T-cell (primary cell): ENCODE results near the gene ANKRD13A. TPM values are rescaled to one million over a fixed set of nuclear protein-coding genes. Genes with fewer than 3 reads are reported as not detected.

Experiments used
- ATAC-seq, 4 experiments: fragments of 200-7000 bp in 3 of 4; fragments of 150-1000 bp in 1 of 4; cut with Tn5 transposase; replicated peaks in 1 of 4; 1 replicate in 3 of 4; 2 replicates in 1 of 4; pipeline ENCODE4 v1.10.0; 2021; ENCODE audit warnings: moderate library complexity in 3 of 4, mild to moderate bottlenecking in 2 of 4, moderate number of reproducible peaks in 1 of 4
- CTCF ChIA-PET, 2 donors: fragments of 300-600 bp; sonication (Branson Sonifier 250); formaldehyde crosslinking; loops; one replicate each; lab custom pipeline; 2022; ENCODE audit warnings: antibody characterized with exemption in 2 of 2; lab: Charles Lee
- POLR2A ChIA-PET, 2 donors: fragments of 300-600 bp; sonication (Branson Sonifier 250); formaldehyde crosslinking; loops; one replicate each; lab custom pipeline; 2022; ENCODE audit warnings: antibody characterized with exemption in 2 of 2; lab: Charles Lee
- DNase-seq, 35 experiments: peaks; one replicate each; pipeline versions ENCODE4 v3.0.0 to v3.0.0-alpha.2; 2013 to 2023
- H3K27ac ChIP-seq: one replicate; pipeline ENCODE4 v1.5.1; 2013; ENCODE audit warnings: low read length
- H3K27me3 ChIP-seq, 2 experiments: replicated peaks in 1 of 2; 1 replicate in 1 of 2; 2 replicates in 1 of 2; pipeline versions ENCODE4 v1.6.1 to v1.7.0; 2013; ENCODE audit warnings: low read length in 1 of 2, mixed read lengths in 1 of 2; ENCODE audit not compliant: control insufficient read depth in 2 of 2, insufficient read depth in 2 of 2; ENCODE audit errors: extremely low read depth in 1 of 2
- H3K36me3 ChIP-seq, 2 donors: 1 replicate in 1 of 2; 2 replicates in 1 of 2; pipeline versions ENCODE4 v1.6.1 to v1.7.0; 2013; ENCODE audit warnings: low read length in 1 of 2; ENCODE audit not compliant: control insufficient read depth in 2 of 2, insufficient read depth in 1 of 2; ENCODE audit errors: extremely low read depth in 1 of 2
- H3K4me1 ChIP-seq, 2 experiments: 1 replicate in 1 of 2; 2 replicates in 1 of 2; pipeline versions ENCODE4 v1.6.1 to v1.7.0; 2013; ENCODE audit warnings: low read length in 2 of 2, mixed read lengths in 1 of 2; ENCODE audit not compliant: insufficient read depth in 2 of 2, control insufficient read depth in 1 of 2; ENCODE audit errors: extremely low read depth in 1 of 2
- H3K4me3 ChIP-seq, 2 donors: 1 replicate in 1 of 2; 2 replicates in 1 of 2; pipeline versions ENCODE4 v1.5.1 to v1.7.0; 2013; ENCODE audit warnings: mild to moderate bottlenecking in 2 of 2, low read length in 1 of 2, moderate library complexity in 1 of 2; ENCODE audit not compliant: control insufficient read depth in 1 of 2; ENCODE audit errors: extremely low read depth in 1 of 2
- H3K9me3 ChIP-seq: 2 replicates; pipeline ENCODE4 v1.7.0; 2013
- H3K27ac Mint-ChIP-seq, 2 donors: one replicate each; pipeline ENCODE4 v1.8.0; 2020 to 2021; ENCODE audit warnings: mild to moderate bottlenecking in 2 of 2, mixed read lengths in 2 of 2
- H3K27me3 Mint-ChIP-seq, 2 donors: one replicate each; pipeline ENCODE4 v1.8.0; 2021 to 2022; ENCODE audit warnings: mixed read lengths in 2 of 2
- H3K36me3 Mint-ChIP-seq: one replicate; pipeline ENCODE4 v1.8.0; 2021; ENCODE audit warnings: mixed read lengths
- H3K4me1 Mint-ChIP-seq, 3 donors: one replicate each; pipeline ENCODE4 v1.8.0; 2020 to 2022; ENCODE audit warnings: mixed read lengths in 3 of 3, mild to moderate bottlenecking in 1 of 3
- H3K4me3 Mint-ChIP-seq, 3 donors: one replicate each; pipeline ENCODE4 v1.8.0; 2020 to 2022; ENCODE audit warnings: mild to moderate bottlenecking in 3 of 3, mixed read lengths in 3 of 3, moderate library complexity in 3 of 3
- H3K9me3 Mint-ChIP-seq, 3 donors: one replicate each; pipeline ENCODE4 v1.8.0; 2020 to 2022; ENCODE audit warnings: mixed read lengths in 3 of 3
- WGBS: methylation state at CpG from one replicate; pipeline ENCODE4 v1.1.5; 2013; ENCODE audit warnings: missing lambda C conversion rate; ENCODE audit not compliant: insufficient coverage; 5-methylcytosine and 5-hydroxymethylcytosine counted together
- total RNA-seq, 35 experiments: library from RNA in 6 of 35; stranded (reverse) in 6 of 35; fragments of 120-200 nt in 1 of 35; gene quantifications; one replicate each; pipeline versions ENCODE4 v1.2.1 to v1.2.4 and lab custom pipeline; 2013 to 2026

Gene ANKRD13A
- total RNA-seq, 5 donors from 2014 or later (not counting 1 experiment from before 2014, with no cell fraction given), result 63.8 to 87.0 (median 76.8) TPM

DNA sequence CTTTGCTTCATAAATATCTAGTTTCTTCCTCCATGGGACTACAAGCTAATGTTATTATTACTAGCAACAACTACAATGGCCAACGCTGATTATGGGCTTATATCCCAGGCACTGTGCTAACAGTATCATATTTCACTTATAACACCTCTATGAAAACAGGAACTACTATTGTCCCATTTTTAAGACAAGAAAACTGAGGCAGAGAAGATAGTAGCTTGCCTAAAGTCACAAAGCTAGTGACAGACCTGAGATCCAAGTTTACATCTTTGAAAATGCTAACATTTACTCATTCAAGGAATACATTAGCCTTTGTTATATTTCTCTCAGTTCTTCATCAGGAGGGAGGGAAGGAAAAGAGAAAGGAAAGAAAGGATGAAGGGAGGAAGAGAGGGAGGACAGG, 35.9 kb upstream of the ANKRD13A start:
- no peak for ATAC-seq

DNA sequence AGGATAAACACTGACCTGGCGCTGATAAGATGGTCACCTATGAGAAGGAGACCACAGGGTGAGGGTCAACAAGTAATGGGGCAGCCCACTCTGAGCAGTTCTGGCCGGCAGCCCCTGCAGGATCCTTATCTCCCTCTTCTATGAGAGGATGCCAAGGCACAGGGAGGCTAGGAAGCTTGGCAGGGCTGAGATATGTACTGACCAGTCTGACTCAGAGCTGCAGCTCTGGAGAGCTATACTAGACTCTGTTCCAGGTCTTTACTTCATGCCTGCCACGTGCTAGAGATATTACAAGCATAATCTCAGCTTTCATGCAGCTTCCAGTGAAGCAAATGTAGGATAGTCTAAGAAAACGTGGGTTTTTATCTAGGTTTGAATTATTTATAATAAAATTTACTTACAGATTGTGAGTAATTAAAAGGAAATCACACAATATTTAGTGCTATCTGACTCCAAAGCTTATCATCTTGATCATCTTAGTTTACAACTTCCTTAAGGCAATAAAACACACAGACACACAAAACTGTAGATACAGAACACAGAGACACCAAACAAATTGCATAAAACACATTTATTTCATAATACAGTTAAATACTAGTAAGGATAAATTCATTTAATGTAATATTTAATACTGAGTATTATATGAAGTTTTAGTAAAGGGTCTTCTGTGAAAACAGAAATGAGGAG, 35.3 kb upstream of the ANKRD13A start:
- Histone ChIP-seq H3K27me3 (no peaks in the 10 kb centered on the region), H3K9me3 (no peaks in the 10 kb centered on the region), H3K36me3 (peaks cover 11 to 73% of the 10 kb centered on the region in 2 donors), H3K4me3 (no peak overlapping the region), H3K27ac (no peak overlapping the region), H3K4me1 (peaks cover 0 to 13% of the 10 kb centered on the region in 2 experiments)
- ChIA-PET POLR2A (no interaction called here), CTCF (no interaction called here)
- no peak overlapping the region for H3K4me3 Mint-ChIP-seq
- ATAC-seq, result no peak
- no peak overlapping the region for H3K27ac Mint-ChIP-seq
- no peaks in the 10 kb centered on the region for H3K9me3 Mint-ChIP-seq
- no peak for DNase-seq
- H3K36me3 Mint-ChIP-seq, result peaks cover 53% of the 10 kb centered on the region
- no CpG with 5 or more reads among the region's 4 CpGs for WGBS
- H3K27me3 Mint-ChIP-seq, result no peaks in the 10 kb centered on the region
- peaks cover 0 to 24% (median 11%) of the 10 kb centered on the region in 3 donors for H3K4me1 Mint-ChIP-seq

More for the DNA sequence above, 35.9 kb upstream of the ANKRD13A start:
- Histone ChIP-seq H3K36me3 (peaks cover 11 to 75% of the 10 kb centered on the region in 2 donors), H3K27me3 (no peaks in the 10 kb centered on the region), H3K4me1 (peaks cover 0 to 8% of the 10 kb centered on the region in 2 experiments), H3K4me3 (no peak overlapping the region), H3K9me3 (no peaks in the 10 kb centered on the region), H3K27ac (no peak overlapping the region)
- POLR2A ChIA-PET, result no interaction called here
- DNase-seq, result no peak
- 100% methylated on average over 1 of the region's 1 CpG for WGBS
- Mint-ChIP-seq H3K9me3 (no peaks in the 10 kb centered on the region), H3K27ac (peak overlapping the region; percentile 22 to 25), H3K36me3 (peaks cover 58% of the 10 kb centered on the region), H3K27me3 (no peaks in the 10 kb centered on the region), H3K4me3 (no peak overlapping the region), H3K4me1 (peaks cover 0 to 24% (median 11%) of the 10 kb centered on the region in 3 donors)
- CTCF ChIA-PET, result no interaction called here

GRCh38 chr12:109966546-109966945, 32.7 kb upstream of the ANKRD13A start:
- CTCF ChIA-PET, result interaction anchor here in 1 of 2 donors (0.6 to 1.2 kb wide), 3 partner anchors 26 to 113 kb away, joined by 3 to 4 read pairs (median 3); no protein-coding TSS in a partner anchor
- Histone ChIP-seq H3K4me1 (peaks cover 0 to 18% of the 10 kb centered on the region in 2 experiments), H3K27ac (no peak overlapping the region), H3K9me3 (no peaks in the 10 kb centered on the region), H3K36me3 (peaks cover 8 to 69% of the 10 kb centered on the region in 2 donors), H3K27me3 (no peaks in the 10 kb centered on the region), H3K4me3 (no peak overlapping the region)
- no peak overlapping the region for H3K4me3 Mint-ChIP-seq
- DNase-seq (no peak), ATAC-seq (no peak)
- peak overlapping the region; percentile 54 to 87 for H3K27ac Mint-ChIP-seq
- no peaks in the 10 kb centered on the region for H3K27me3 Mint-ChIP-seq
- peaks cover 0 to 26% (median 13%) of the 10 kb centered on the region in 3 donors for H3K4me1 Mint-ChIP-seq
- 100% methylated on average over 1 of the region's 4 CpGs for WGBS
- no peaks in the 10 kb centered on the region for H3K9me3 Mint-ChIP-seq
- POLR2A ChIA-PET, result no interaction called here
- peaks cover 42% of the 10 kb centered on the region for H3K36me3 Mint-ChIP-seq

DNA sequence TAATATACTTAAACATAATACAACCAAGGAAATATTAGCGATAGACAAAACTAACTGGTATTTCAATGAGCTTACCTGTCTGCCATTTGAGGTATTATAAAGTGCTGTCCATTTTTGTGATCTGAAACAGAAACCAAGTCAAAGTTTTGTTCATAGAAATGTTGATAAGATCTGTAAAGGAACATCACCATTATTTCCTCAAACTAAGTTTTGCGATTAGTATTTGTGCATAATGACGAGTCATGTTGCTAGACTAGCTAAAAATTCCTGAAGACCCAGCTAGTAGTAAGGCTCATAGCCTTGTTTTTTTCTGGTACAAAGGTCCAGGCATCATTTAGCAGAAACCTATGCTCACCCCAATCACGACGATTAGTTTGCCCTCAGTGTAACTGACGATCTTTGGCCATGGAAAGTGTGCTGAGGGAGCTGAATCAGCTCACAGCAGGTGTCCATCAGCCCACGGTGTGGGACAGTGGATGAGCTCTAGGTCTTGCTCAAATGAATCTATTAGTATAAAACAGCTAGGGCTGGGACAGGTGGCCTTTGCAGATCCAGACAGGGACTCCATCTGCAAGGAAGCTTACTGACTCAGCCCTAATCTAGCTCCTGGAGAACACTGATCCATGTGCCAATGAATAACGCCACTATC, 31.7 kb upstream of the ANKRD13A start:
- Histone ChIP-seq H3K4me1 (peaks cover 0 to 16% of the 10 kb centered on the region in 2 experiments), H3K36me3 (peaks cover 8 to 66% of the 10 kb centered on the region in 2 donors), H3K4me3 (peak overlapping the region in 1 of 2 donors; percentile 18), H3K9me3 (no peaks in the 10 kb centered on the region), H3K27me3 (no peaks in the 10 kb centered on the region), H3K27ac (peak overlapping the region; percentile 63)
- Mint-ChIP-seq H3K27ac (peak overlapping the region; percentile 74 to 86), H3K9me3 (no peaks in the 10 kb centered on the region), H3K4me1 (peaks cover 0 to 28% (median 13%) of the 10 kb centered on the region in 3 donors), H3K27me3 (no peaks in the 10 kb centered on the region), H3K4me3 (peak overlapping the region; percentile 40 to 55 (median 45)), H3K36me3 (peaks cover 40% of the 10 kb centered on the region)
- POLR2A ChIA-PET, result interaction anchor here (0.6 kb wide), 2 partner anchors 10 to 27 kb away, joined by 3 read pairs; no protein-coding TSS in a partner anchor
- WGBS, result 52% methylated on average over 4 of the region's 8 CpGs
- ATAC-seq (peak in 2 of 4 experiments; percentile 16 to 48), DNase-seq (no peak)
- CTCF ChIA-PET, result interaction anchor here in 1 of 2 donors (0.5 to 1.2 kb wide), 4 partner anchors 9 to 114 kb away, joined by 3 to 5 read pairs (median 3); no protein-coding TSS in a partner anchor

DNA sequence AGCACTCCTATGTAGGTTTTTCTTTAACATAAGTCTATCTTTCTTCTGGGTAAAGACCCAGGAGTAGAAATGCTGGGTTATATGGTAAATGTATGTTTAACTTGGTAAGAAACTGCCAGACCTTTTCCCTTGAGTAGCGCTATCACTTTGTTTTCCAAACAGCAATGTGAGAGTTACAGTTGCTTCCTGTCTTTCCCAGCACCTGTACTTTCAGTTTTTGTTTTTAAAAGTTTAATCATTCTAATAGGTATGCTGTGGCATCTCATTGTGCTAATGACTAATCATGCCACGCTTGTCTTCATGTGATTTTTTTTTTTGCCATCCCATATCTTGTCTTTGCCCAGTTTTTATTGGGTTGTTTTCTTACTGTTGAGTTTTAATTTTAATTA, 31.2 kb upstream of the ANKRD13A start:
- H3K27ac ChIP-seq, result peak overlapping the region; percentile 63
- H3K4me1 Mint-ChIP-seq, result peaks cover 0 to 28% (median 13%) of the 10 kb centered on the region in 3 donors
- H3K4me3 ChIP-seq, result peak overlapping the region in 1 of 2 donors; percentile 18
- DNase-seq (peak in 1 of 35 experiments; percentile 25), ATAC-seq (peak in 3 of 4 experiments; percentile 54 to 64 (median 59))
- POLR2A ChIA-PET, result no interaction called here
- H3K9me3 ChIP-seq, result no peaks in the 10 kb centered on the region
- H3K9me3 Mint-ChIP-seq, result no peaks in the 10 kb centered on the region
- peak overlapping the region; percentile 40 to 55 (median 45) for H3K4me3 Mint-ChIP-seq
- peaks cover 37% of the 10 kb centered on the region for H3K36me3 Mint-ChIP-seq
- H3K36me3 ChIP-seq, result peaks cover 8 to 62% of the 10 kb centered on the region in 2 donors
- H3K27me3 ChIP-seq, result no peaks in the 10 kb centered on the region
- H3K27me3 Mint-ChIP-seq, result no peaks in the 10 kb centered on the region
- CTCF ChIA-PET, result interaction anchor here in 1 of 2 donors (0.5 kb wide), 1 partner anchor 8 kb away, joined by 5 read pairs; no protein-coding TSS in a partner anchor
- no CpG with 5 or more reads among the region's 2 CpGs for WGBS
- H3K27ac Mint-ChIP-seq, result peak overlapping the region; percentile 74 to 86
- peaks cover 0 to 15% of the 10 kb centered on the region in 2 experiments for H3K4me1 ChIP-seq

GRCh38 chr12:109968801-109969200, 30.4 kb upstream of the ANKRD13A start:
- no peak for DNase-seq
- Mint-ChIP-seq H3K4me3 (no peak overlapping the region), H3K27me3 (no peaks in the 10 kb centered on the region), H3K9me3 (no peaks in the 10 kb centered on the region), H3K4me1 (peaks cover 7 to 30% (median 15%) of the 10 kb centered on the region in 3 donors), H3K36me3 (peaks cover 37% of the 10 kb centered on the region), H3K27ac (peak overlapping the region; percentile 23 to 74)
- POLR2A ChIA-PET, result no interaction called here
- no CpG with 5 or more reads among the region's 8 CpGs for WGBS
- H3K9me3 ChIP-seq, result no peaks in the 10 kb centered on the region
- H3K4me3 ChIP-seq, result no peak overlapping the region
- peak overlapping the region; percentile 32 for H3K27ac ChIP-seq
- peaks cover 8 to 58% of the 10 kb centered on the region in 2 donors for H3K36me3 ChIP-seq
- ATAC-seq, result no peak
- no peaks in the 10 kb centered on the region for H3K27me3 ChIP-seq
- CTCF ChIA-PET, result no interaction called here
- H3K4me1 ChIP-seq, result peaks cover 0 to 15% of the 10 kb centered on the region in 2 experiments
